ENCODE results near the gene IFNL3.
"Not testable (repeated sequence)": the region's sequence is repeated elsewhere in the genome, so short reads cannot be mapped to it uniquely, and the experiment has no call there.

IFNL3 gene

GRCh38 chr19:39244410-39245100 lies at the start of gene IFNL3:
Gene IFNL3, minus strand, starts transcription at chr19:39245006. Its CDS starts 39 bp downstream, at chr19:39244967.
- not testable (repeated sequence) for DNase-seq (ENCODE audit: low read depth); H3K4me3 ChIP-seq (ENCODE audit: low read depth, low read length)

GRCh38 chr19:39293394-39293793 lies 48.6 kb upstream of the IFNL3 start:
- no peak for DNase-seq (ENCODE audit: low read depth)
- no peak overlapping the region for H3K4me3 ChIP-seq (ENCODE audit: low read depth, low read length)
- TF ChIP-seq POLR2A (IDR thresholded peaks at IDR 0.05; ENCODE audit: extremely low read depth, insufficient read length): no peak
- no peak for TF ChIP-seq MYC (IDR thresholded peaks at IDR 0.05; ENCODE audit: low read depth, low read length)
- no peak for TF ChIP-seq MAX (IDR thresholded peaks at IDR 0.05; ENCODE audit: low read depth, low read length)
- no peak for TF ChIP-seq CTCF (IDR thresholded peaks at IDR 0.05; ENCODE audit: low read depth, low read length)

- TF ChIP-seq MAX (IDR thresholded peaks at IDR 0.05; ENCODE audit: low read depth, low read length) (no peak), POLR2A (IDR thresholded peaks at IDR 0.05; ENCODE audit: extremely low read depth, insufficient read length) (no peak), CTCF (IDR thresholded peaks at IDR 0.05; ENCODE audit: low read depth, low read length) (no peak), MYC (IDR thresholded peaks at IDR 0.05; ENCODE audit: low read depth, low read length) (no peak)
- no peak for DNase-seq (ENCODE audit: low read depth)
- H3K4me3 ChIP-seq (ENCODE audit: low read depth, low read length): no peak overlapping the region
These were observed 39.2 kb upstream of the IFNL3 start for GRCh38 chr19:39284032-39284431.

GRCh38 chr19:39282021-39282420 lies 37.2 kb upstream of the IFNL3 start:
- TF ChIP-seq POLR2A (IDR thresholded peaks at IDR 0.05; ENCODE audit: extremely low read depth, insufficient read length): no peak
- DNase-seq (ENCODE audit: low read depth): no peak
- no peak overlapping the region for H3K4me3 ChIP-seq (ENCODE audit: low read depth, low read length)

GRCh38 chr19:39277598-39277997 lies 32.8 kb upstream of the IFNL3 start:
- TF ChIP-seq MAX (IDR thresholded peaks at IDR 0.05; ENCODE audit: low read depth, low read length): no peak
- TF ChIP-seq MYC (IDR thresholded peaks at IDR 0.05; ENCODE audit: low read depth, low read length): no peak
- TF ChIP-seq POLR2A (IDR thresholded peaks at IDR 0.05; ENCODE audit: extremely low read depth, insufficient read length): no peak
- TF ChIP-seq CTCF (IDR thresholded peaks at IDR 0.05; ENCODE audit: low read depth, low read length): no peak
- DNase-seq (ENCODE audit: low read depth): no peak
- H3K4me3 ChIP-seq (ENCODE audit: low read depth, low read length): no peak overlapping the region

GRCh38 chr19:39276740-39277139 lies 31.9 kb upstream of the IFNL3 start:
- TF ChIP-seq CTCF (IDR thresholded peaks at IDR 0.05; ENCODE audit: low read depth, low read length) (no peak), MYC (IDR thresholded peaks at IDR 0.05; ENCODE audit: low read depth, low read length) (no peak)
- H3K4me3 ChIP-seq (ENCODE audit: low read depth, low read length): no peak overlapping the region
- no peak for DNase-seq (ENCODE audit: low read depth)

- TF ChIP-seq POLR2A (IDR thresholded peaks at IDR 0.05; ENCODE audit: extremely low read depth, insufficient read length) (no peak), MYC (IDR thresholded peaks at IDR 0.05; ENCODE audit: low read depth, low read length) (no peak), MAX (IDR thresholded peaks at IDR 0.05; ENCODE audit: low read depth, low read length) (no peak), CTCF (IDR thresholded peaks at IDR 0.05; ENCODE audit: low read depth, low read length) (no peak)
- H3K4me3 ChIP-seq (ENCODE audit: low read depth, low read length): no peak overlapping the region
- DNase-seq (ENCODE audit: low read depth): no peak
These were observed 30.8 kb upstream of the IFNL3 start for GRCh38 chr19:39275578-39275977.

GRCh38 chr19:39273859-39274258 lies 29.1 kb upstream of the IFNL3 start:
- not testable (repeated sequence) for H3K4me3 ChIP-seq (ENCODE audit: low read depth, low read length)

More at GRCh38 chr19:39273859-39274258, 29.1 kb upstream of the IFNL3 start:
- not testable (repeated sequence) for DNase-seq (ENCODE audit: low read depth)

All from NB4 (cell line).